Right lobe of liver (tissue), 6 donors: ENCODE measurements around the gene NHSL2. TPM values are rescaled to one million over a fixed set of nuclear protein-coding genes. Genes with fewer than 3 reads are reported as not detected.

Source experiments
- ATAC-seq, 4 donors: fragments of 200-7000 bp; cut with Tn5 transposase; one replicate each; pipeline ENCODE4 v1.9.1; 2020; ENCODE audit warnings: mild to moderate bottlenecking in 4 of 4, moderate library complexity in 4 of 4
- DNase-seq, 3 donors: peaks; one replicate each; pipeline ENCODE4 v3.0.0-alpha.2; 2020
- H3K27ac ChIP-seq, 3 donors: fragments of 200-600 bp; one replicate each; pipeline ENCODE4 v1.8.0; 2022
- H3K27me3 ChIP-seq, 2 donors: fragments of 200-600 bp; one replicate each; pipeline ENCODE4 v1.8.0; 2022
- H3K36me3 ChIP-seq, 4 donors: fragments of 200-600 bp; sonication (generic) in 1 of 4; one replicate each; pipeline versions ENCODE4 v1.5.1 to v1.8.0; 2017 to 2022; ENCODE audit warnings: control low read depth in 1 of 4
- H3K4me1 ChIP-seq, 4 donors: fragments of 200-600 bp; sonication (generic) in 1 of 4; one replicate each; pipeline versions ENCODE4 v1.5.1 to v1.8.0; 2017 to 2022; ENCODE audit warnings: control low read depth in 1 of 4
- H3K4me3 ChIP-seq, 3 donors: fragments of 200-600 bp; one replicate each; pipeline ENCODE4 v1.8.0; 2022
- H3K9me3 ChIP-seq, 4 donors: fragments of 200-600 bp; sonication (generic) in 1 of 4; one replicate each; pipeline versions ENCODE4 v1.5.1 to v1.8.0; 2017 to 2022; ENCODE audit warnings: control low read depth in 1 of 4
- POLR2A ChIP-seq: fragments of 450-650 bp; IDR thresholded peaks from one replicate; pipeline ENCODE4 v1.6.1; 2017; ENCODE audit warnings: antibody characterized with exemption, mild to moderate bottlenecking
- WGBS: methylation state at CpG from one replicate; pipeline ENCODE4 v1.1.6; 2018; ENCODE audit warnings: low coverage, low lambda C conversion rate; ENCODE audit not compliant: insufficient coverage; ENCODE audit errors: missing lambda C conversion rate; 5-methylcytosine and 5-hydroxymethylcytosine counted together
- intact Hi-C, 2 donors: fragments of 100-400 bp; cut with DNase I; formaldehyde crosslinking; loops; one replicate each; pipeline versions ENCODE4 v1.11.2 to v1.14.1; 2022
- total RNA-seq, 6 experiments: library from RNA; depleted of rRNA in 2 of 6; stranded (reverse); fragments of >200 nt in 2 of 6; fragmentation: NEBNext Ultra II Directional in 3 of 6; extraction: Animal tissue kit (Norgen Biotek cat#: 25700) in 3 of 6; gene quantifications; one replicate each; pipeline versions ENCODE4 v1.1.0 to v1.2.4, GENCODE V29; 2016 to 2023
- TF ChIP-seq, protein P1 (sequence below), 4 donors: fragments of 200-600 bp in 3 of 4; fragments of 450-650 bp in 1 of 4; IDR thresholded peaks; one replicate each; pipeline versions ENCODE4 v1.5.1 to v1.8.0; 2016 to 2022; ENCODE audit warnings: antibody characterized with exemption in 4 of 4, mild to moderate bottlenecking in 2 of 4
- donor health status: DM: no; HTN: yes; CAD: no.
- donor health status: DM: no; HTN: no; CAD: no.
- donor health status: DM: no; HTN: no; CAD: no.
- donor health status: DM: no; HTN: yes; CAD: no.
- donor health status: DM: no; HTN: yes; CAD: no.

NHSL2 gene
- total RNA-seq, 6 experiments from 2014 or later, result 0.81 to 2.1 (median 1.3) TPM

- ATAC-seq (no peak), DNase-seq (no peak)
- Histone ChIP-seq H3K9me3 (no peaks in the 10 kb centered on the region), H3K27ac (no peak overlapping the region), H3K27me3 (no peaks in the 10 kb centered on the region), H3K36me3 (no peaks in the 10 kb centered on the region), H3K4me1 (no peaks in the 10 kb centered on the region), H3K4me3 (no peak overlapping the region)
- intact Hi-C loops, result loop anchor here (10.0 kb wide), 2 partner anchors 125 to 135 kb away; partner anchors contain the start of gene RTL5 (in 1 of the 2)
- WGBS, result 89% methylated on average over 1 of the region's 1 CpG
- TF ChIP-seq, protein P1, sequence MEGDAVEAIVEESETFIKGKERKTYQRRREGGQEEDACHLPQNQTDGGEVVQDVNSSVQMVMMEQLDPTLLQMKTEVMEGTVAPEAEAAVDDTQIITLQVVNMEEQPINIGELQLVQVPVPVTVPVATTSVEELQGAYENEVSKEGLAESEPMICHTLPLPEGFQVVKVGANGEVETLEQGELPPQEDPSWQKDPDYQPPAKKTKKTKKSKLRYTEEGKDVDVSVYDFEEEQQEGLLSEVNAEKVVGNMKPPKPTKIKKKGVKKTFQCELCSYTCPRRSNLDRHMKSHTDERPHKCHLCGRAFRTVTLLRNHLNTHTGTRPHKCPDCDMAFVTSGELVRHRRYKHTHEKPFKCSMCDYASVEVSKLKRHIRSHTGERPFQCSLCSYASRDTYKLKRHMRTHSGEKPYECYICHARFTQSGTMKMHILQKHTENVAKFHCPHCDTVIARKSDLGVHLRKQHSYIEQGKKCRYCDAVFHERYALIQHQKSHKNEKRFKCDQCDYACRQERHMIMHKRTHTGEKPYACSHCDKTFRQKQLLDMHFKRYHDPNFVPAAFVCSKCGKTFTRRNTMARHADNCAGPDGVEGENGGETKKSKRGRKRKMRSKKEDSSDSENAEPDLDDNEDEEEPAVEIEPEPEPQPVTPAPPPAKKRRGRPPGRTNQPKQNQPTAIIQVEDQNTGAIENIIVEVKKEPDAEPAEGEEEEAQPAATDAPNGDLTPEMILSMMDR (IDR thresholded peaks at IDR 0.05), result no peak
- TF ChIP-seq POLR2A, result no peak
These were observed 88.9 kb downstream of the NHSL2 start for GRCh38 chrX:71999535-71999934.

- DNase-seq (no peak), ATAC-seq (no peak)
- intact Hi-C loops, result no loop called here
- H3K4me3 ChIP-seq, result no peak overlapping the region
- H3K27ac ChIP-seq, result no peak overlapping the region
- TF ChIP-seq, protein P1 (IDR thresholded peaks at IDR 0.05), result no peak
- TF ChIP-seq POLR2A, result no peak
- WGBS, result 48% methylated on average over 3 of the region's 3 CpGs
- H3K36me3 ChIP-seq, result no peaks in the 10 kb centered on the region
- H3K4me1 ChIP-seq, result no peaks in the 10 kb centered on the region
- no peaks in the 10 kb centered on the region for H3K27me3 ChIP-seq
- no peaks in the 10 kb centered on the region for H3K9me3 ChIP-seq
These were observed 90.8 kb downstream of the NHSL2 start for GRCh38 chrX:72001471-72001870.

DNA sequence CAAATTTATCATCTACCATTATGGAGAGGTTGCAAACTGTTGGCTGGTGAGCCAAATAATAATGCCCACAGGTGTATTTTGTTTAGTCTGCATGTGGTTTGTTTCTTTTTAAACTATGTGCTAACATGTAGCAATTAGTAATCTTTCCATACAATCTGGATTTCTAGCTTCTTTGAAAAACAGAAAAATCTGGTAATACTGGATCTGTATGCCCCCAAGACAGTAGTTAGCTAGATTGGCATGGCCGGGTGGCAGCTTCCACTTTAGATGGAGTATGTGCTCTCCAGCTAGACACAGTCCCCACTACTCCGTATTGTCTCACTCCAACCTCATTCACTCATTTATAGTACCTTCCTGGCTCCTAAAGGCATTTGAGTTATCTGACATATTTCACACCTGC, 91.3 kb downstream of the NHSL2 start:
- intact Hi-C loops, result no loop called here
- DNase-seq (no peak), ATAC-seq (no peak)
- Histone ChIP-seq H3K36me3 (no peaks in the 10 kb centered on the region), H3K9me3 (no peaks in the 10 kb centered on the region), H3K4me3 (no peak overlapping the region), H3K27me3 (no peaks in the 10 kb centered on the region), H3K4me1 (no peaks in the 10 kb centered on the region), H3K27ac (no peak overlapping the region)
- WGBS, result 69% methylated on average over 2 of the region's 2 CpGs
- TF ChIP-seq, protein P1 (IDR thresholded peaks at IDR 0.05), result no peak
- no peak for TF ChIP-seq POLR2A

DNA sequence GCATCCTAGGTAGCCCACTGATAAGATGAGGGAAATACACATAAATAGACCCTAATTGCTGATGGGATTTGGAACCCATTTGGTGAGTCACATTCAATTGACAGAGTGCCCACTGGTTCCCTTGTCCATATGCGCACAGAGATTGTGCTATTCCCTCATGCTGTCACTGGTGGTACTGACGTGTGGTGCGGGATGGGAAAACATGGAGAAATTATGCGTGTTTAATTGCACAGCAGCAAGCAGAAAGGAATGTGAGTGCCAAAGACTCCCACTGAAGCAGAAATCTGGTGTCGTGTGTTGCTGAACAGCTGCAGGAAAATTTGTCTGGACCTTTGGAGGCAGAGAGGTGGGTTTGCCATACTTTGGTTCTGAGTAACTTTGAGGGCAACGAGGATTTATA, 92.2 kb downstream of the NHSL2 start:
- no peaks in the 10 kb centered on the region for H3K27me3 ChIP-seq
- no peaks in the 10 kb centered on the region for H3K9me3 ChIP-seq
- DNase-seq (no peak), ATAC-seq (no peak)
- intact Hi-C loops, result no loop called here
- 73% methylated on average over 4 of the region's 6 CpGs for WGBS
- no peaks in the 10 kb centered on the region for H3K36me3 ChIP-seq
- no peaks in the 10 kb centered on the region for H3K4me1 ChIP-seq
- no peak overlapping the region for H3K27ac ChIP-seq
- no peak overlapping the region for H3K4me3 ChIP-seq
- TF ChIP-seq POLR2A, result no peak
- TF ChIP-seq, protein P1 (IDR thresholded peaks at IDR 0.05), result no peak
